GM12878 (cell line): ENCODE measurements around the gene SLC4A8. TPM values are rescaled to one million over a fixed set of nuclear protein-coding genes. Genes with fewer than 3 reads are reported as not detected.

Experiments
- ATAC-seq: fragments of 200-7000 bp; cut with Tn5 transposase; 3 replicates; pipeline ENCODE4 v1.9.1; 2020; ENCODE audit warnings: mild to moderate bottlenecking, moderate library complexity
- BruUV-seq: library from RNA; stranded (reverse); fragments of 400-500 nt; replicated peaks from 2 replicates; lab custom pipeline; 2021; lab: Mats Ljungman, UMichigan
- CTCF ChIA-PET: fragments of 300-600 bp; sonication (Branson Sonifier 250); formaldehyde crosslinking; extraction: SDS; loops from one replicate; lab custom pipeline; 2021; ENCODE audit warnings: inconsistent platforms; lab: Yijun Ruan, JAX
- POLR2A ChIA-PET: fragments of 350-600 bp; formaldehyde crosslinking; extraction: SDS; loops from one replicate; lab custom pipeline; 2021; ENCODE audit warnings: inconsistent platforms; lab: Charles Lee
- RAD21 ChIA-PET: fragments of 300-600 bp; sonication (Branson Sonifier 250); formaldehyde crosslinking; loops from one replicate; lab custom pipeline; 2023; ENCODE audit warnings: antibody characterized with exemption; ENCODE audit not compliant: unreplicated experiment; lab: Charles Lee
- SMC1A ChIA-PET: fragments of 300-600 bp; sonication (Branson Sonifier 250); formaldehyde crosslinking; loops from one replicate; lab custom pipeline; 2023; ENCODE audit not compliant: unreplicated experiment, uncharacterized antibody; lab: Charles Lee
- DNase-seq: peaks from one replicate; pipeline ENCODE4 v3.0.0-alpha.2; 2011; ENCODE audit warnings: low read depth, low spot score
- FAIRE-seq: peaks from 3 replicates; lab custom pipeline; 2011; peaks lifted over from hg19 to GRCh38; lab: Jason Lieb, UNC
- H2AFZ ChIP-seq: 2 replicates; pipeline ENCODE4 v1.6.0; 2011; ENCODE audit warnings: low read depth, low read length, control low read depth; ENCODE audit not compliant: control insufficient read depth
- H3K27ac ChIP-seq: 2 replicates; pipeline ENCODE4 v1.5.1; 2011; ENCODE audit warnings: control low read depth; ENCODE audit not compliant: control insufficient read depth, insufficient read depth
- H3K27me3 ChIP-seq, 2 experiments: replicated peaks in 1 of 2; 2 replicates each; pipeline versions ENCODE4 v1.6.0 to v1.6.1; 2011; ENCODE audit warnings: low read length in 1 of 2; ENCODE audit not compliant: control insufficient read depth in 2 of 2, insufficient read depth in 2 of 2
- H3K36me3 ChIP-seq, 2 experiments: 2 replicates each; pipeline ENCODE4 v1.5.1; 2011; ENCODE audit warnings: low read length in 1 of 2; ENCODE audit not compliant: control insufficient read depth in 2 of 2, insufficient read depth in 2 of 2
- H3K4me1 ChIP-seq: 2 replicates; pipeline ENCODE4 v1.6.1; 2011; ENCODE audit warnings: mild to moderate bottlenecking, low read length, moderate library complexity, mixed read lengths; ENCODE audit not compliant: control insufficient read depth, insufficient read depth
- H3K4me2 ChIP-seq: 2 replicates; pipeline ENCODE4 v1.6.0; 2011; ENCODE audit warnings: control low read depth; ENCODE audit not compliant: control insufficient read depth, insufficient read depth
- H3K4me3 ChIP-seq: fragments of 200-600 bp; sonication (generic); 2 replicates; pipeline ENCODE4 v1.5.1; 2016
- H3K79me2 ChIP-seq: 2 replicates; pipeline ENCODE4 v1.6.0; 2011; ENCODE audit warnings: low read length; ENCODE audit not compliant: control insufficient read depth, insufficient read depth
- H3K9ac ChIP-seq: 2 replicates; pipeline ENCODE4 v1.8.0; 2011; ENCODE audit warnings: low read length, control low read depth, mixed read lengths; ENCODE audit not compliant: control insufficient read depth, insufficient read depth
- H3K9me3 ChIP-seq: replicated peaks from 3 replicates; pipeline ENCODE4 v1.5.1; 2011; ENCODE audit warnings: mild to moderate bottlenecking, low read length; ENCODE audit not compliant: control insufficient read depth, insufficient read depth
- H4K20me1 ChIP-seq: 2 replicates; pipeline ENCODE4 v1.6.0; 2011; ENCODE audit not compliant: control insufficient read depth, insufficient read depth
- POU2F2 ChIP-seq: IDR thresholded peaks from 3 replicates; pipeline ENCODE4 v1.6.1; 2011; ENCODE audit warnings: low read depth, mild to moderate bottlenecking, low read length, borderline replicate concordance
- SMARCA5 ChIP-seq: fragments of 450-650 bp; IDR thresholded peaks from 2 replicates; pipeline ENCODE4 v1.6.1; 2017; ENCODE audit warnings: mild to moderate bottlenecking
- TCF12 ChIP-seq: IDR thresholded peaks from 2 replicates; pipeline ENCODE4 v1.6.1; 2011; ENCODE audit warnings: low read depth, mild to moderate bottlenecking, low read length
- WGBS: methylation state at CpG from one replicate; pipeline ENCODE4 v1.1.6; 2016; ENCODE audit warnings: low lambda C conversion rate; ENCODE audit not compliant: insufficient replicate concordance, insufficient coverage; ENCODE audit errors: missing lambda C conversion rate; 5-methylcytosine and 5-hydroxymethylcytosine counted together
- in situ Hi-C: fragments of 300-500 bp; cut with MboI; formaldehyde crosslinking; loops from 9 replicates; pipeline ENCODE4 v1.14.3; 2018; ENCODE audit warnings: mixed read lengths
- intact Hi-C: fragments of 100-400 bp; cut with micrococcal nuclease; formaldehyde crosslinking; loops from one replicate; pipeline ENCODE4 v1.14.2; 2022; ENCODE audit not compliant: unreplicated experiment
- polyA plus RNA-seq, 11 experiments: library from polyadenylated mRNA; depleted of rRNA in 4 of 11; unstranded in 6 of 11; stranded (reverse) in 5 of 11; fragments of >200 nt; fragmentation: Nextera tagmentation in 4 of 11; fragmentation: Illumina TruSeq in 1 of 11; extraction: Ambion mirVana in 4 of 11; extraction: Trizol in 1 of 11; gene quantifications; 1 replicate in 1 of 11; 2 replicates in 10 of 11; pipeline versions ENCODE4 v1.2.1 to v1.2.3, GENCODE V29; 2011 to 2016; ENCODE audit warnings: inconsistent platforms in 2 of 11, missing spikeins in 2 of 11, low read depth in 1 of 11
- total RNA-seq, 4 experiments: library from RNA; depleted of rRNA in 3 of 4; stranded (reverse); fragments of >200 nt in 3 of 4; fragmentation: Illumina TruSeq in 1 of 4; extraction: Trizol in 1 of 4; gene quantifications; 2 replicates each; pipeline versions ENCODE4 v1.2.1 to v1.2.3, GENCODE V29; 2013 to 2021
- TF ChIP-seq, protein P1 (sequence below): fragments of 150-350 bp; IDR thresholded peaks from 2 replicates; pipeline ENCODE4 v1.6.1; 2016; ENCODE audit warnings: low read depth, low read length

SLC4A8 gene
- total and polyA plus RNA-seq, 10 of the 15 experiments (the other 5 are each of a cell fraction or from before 2014, with no cell fraction given): 1.4 to 7.7 (median 3.7) TPM

DNA sequence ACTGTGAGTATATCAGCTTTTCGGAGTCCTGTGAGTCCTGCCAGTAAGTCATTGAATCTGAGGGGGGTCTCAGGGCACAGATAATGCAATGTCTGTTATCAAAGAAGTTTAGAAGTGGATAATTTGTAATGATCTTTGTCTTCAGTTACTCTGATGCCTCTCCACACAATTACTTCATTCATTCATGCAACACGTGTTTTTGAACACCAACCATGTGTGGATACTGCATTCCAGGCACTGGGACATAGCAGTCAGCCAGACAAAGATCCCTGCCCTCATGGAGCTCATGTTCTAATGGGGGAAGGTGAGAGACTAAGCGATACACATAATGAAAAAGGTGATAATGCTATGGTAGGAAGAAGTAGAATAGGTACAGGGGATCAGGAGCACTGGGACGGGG, 105.6 kb downstream of the SLC4A8 start:
- no peak for DNase-seq
- POLR2A ChIA-PET: no interaction called here
- peaks cover 0 to 2% of the 10 kb centered on the region in 2 experiments; a peak in 1 of 4 replicates for H3K27me3 ChIP-seq
- no peak for TF ChIP-seq SMARCA5
- no peak for TF ChIP-seq POU2F2
- CTCF ChIA-PET: interaction anchor here (0.5 to 5.1 kb wide), 5 partner anchors 9 to 115 kb away, joined by 4 to 183 read pairs (median 5); partner anchors contain the start of gene SLC4A8
- no peaks in the 10 kb centered on the region for H3K4me1 ChIP-seq
- H3K9me3 ChIP-seq: no peaks in the 10 kb centered on the region
- H3K79me2 ChIP-seq: no peaks in the 10 kb centered on the region
- H3K9ac ChIP-seq: no peak overlapping the region
- no peak overlapping the region for H2AFZ ChIP-seq
- no peaks in the 10 kb centered on the region for H4K20me1 ChIP-seq
- SMC1A ChIA-PET: interaction anchor here (1.1 to 4.6 kb wide), 5 partner anchors 102 to 112 kb away, joined by 3 to 57 read pairs (median 3); partner anchors contain the start of gene SLC4A8
- FAIRE-seq: no peak
- intact Hi-C loops (loop anchor here (10.0 kb wide), 1 partner anchor 345 kb away; no protein-coding TSS in a partner anchor), in situ Hi-C loops (no loop called here)
- H3K4me3 ChIP-seq: no peak overlapping the region
- ATAC-seq: no peak
- RAD21 ChIA-PET: interaction anchor here (1.0 to 4.8 kb wide), 3 partner anchors 47 to 110 kb away, joined by 3 to 52 read pairs (median 4); no protein-coding TSS in a partner anchor
- H3K4me2 ChIP-seq: no peak overlapping the region
- BruUV-seq: no TSS peak
- no peak overlapping the region for H3K27ac ChIP-seq
- no peaks in the 10 kb centered on the region for H3K36me3 ChIP-seq
- WGBS: 26% methylated on average over 4 of the region's 4 CpGs

DNA sequence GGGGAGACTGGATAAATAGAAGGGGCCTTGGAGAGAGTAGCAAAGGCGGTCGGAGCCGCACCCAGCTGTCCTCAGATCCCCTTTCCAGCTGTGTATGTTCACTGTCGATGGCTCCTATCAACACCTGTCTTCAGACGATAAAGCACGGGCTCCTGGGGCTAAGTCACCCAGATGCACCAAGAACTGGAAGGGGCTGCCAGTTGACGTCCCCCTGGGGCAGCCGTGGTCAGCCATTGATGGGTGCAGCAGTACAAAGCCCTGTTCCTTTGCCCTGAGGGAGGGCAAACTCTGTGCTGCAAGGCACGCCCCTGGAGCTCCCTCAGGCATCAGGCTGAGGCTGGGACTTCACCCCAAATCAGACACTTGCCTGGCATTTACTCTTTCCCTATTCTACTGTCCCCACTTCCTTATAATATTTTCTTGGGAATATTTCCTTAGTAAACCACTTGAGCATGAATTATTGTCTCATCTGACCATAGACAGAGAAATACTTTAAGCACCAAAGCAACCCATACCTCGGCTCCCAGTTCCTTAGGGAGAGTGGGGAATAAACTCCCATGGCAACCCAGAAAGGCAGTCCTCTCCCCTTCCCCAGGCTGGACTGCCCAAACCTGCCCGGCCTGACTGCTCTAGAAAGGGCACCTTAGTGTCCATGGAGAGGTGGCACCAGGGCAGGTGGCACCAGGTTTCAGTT, 106.8 kb downstream of the SLC4A8 start:
- Histone ChIP-seq H3K27ac (no peak overlapping the region), H4K20me1 (no peaks in the 10 kb centered on the region), H3K27me3 (peaks cover 0 to 2% of the 10 kb centered on the region in 2 experiments; a peak in 1 of 4 replicates), H3K9ac (no peak overlapping the region), H3K79me2 (no peaks in the 10 kb centered on the region), H3K36me3 (no peaks in the 10 kb centered on the region), H3K4me2 (no peak overlapping the region; the same call in 1 of the 2 replicates), H3K4me3 (no peak overlapping the region), H3K9me3 (no peaks in the 10 kb centered on the region), H2AFZ (peak overlapping the region; percentile 30), H3K4me1 (no peaks in the 10 kb centered on the region)
- no peak for FAIRE-seq
- RAD21 ChIA-PET: interaction anchor here (1.0 to 4.8 kb wide), 9 partner anchors 9 to 111 kb away, joined by 3 to 52 read pairs (median 3); no protein-coding TSS in a partner anchor
- DNase-seq: no peak
- CTCF ChIA-PET: interaction anchor here (0.7 to 5.1 kb wide), 11 partner anchors 9 to 181 kb away, joined by 3 to 183 read pairs (median 5); partner anchors contain the start of gene SLC4A8
- BruUV-seq: no TSS peak
- intact Hi-C loops (loop anchor here (10.0 kb wide), 1 partner anchor 343 kb away; no protein-coding TSS in a partner anchor), in situ Hi-C loops (no loop called here)
- TF ChIP-seq, protein P1, sequence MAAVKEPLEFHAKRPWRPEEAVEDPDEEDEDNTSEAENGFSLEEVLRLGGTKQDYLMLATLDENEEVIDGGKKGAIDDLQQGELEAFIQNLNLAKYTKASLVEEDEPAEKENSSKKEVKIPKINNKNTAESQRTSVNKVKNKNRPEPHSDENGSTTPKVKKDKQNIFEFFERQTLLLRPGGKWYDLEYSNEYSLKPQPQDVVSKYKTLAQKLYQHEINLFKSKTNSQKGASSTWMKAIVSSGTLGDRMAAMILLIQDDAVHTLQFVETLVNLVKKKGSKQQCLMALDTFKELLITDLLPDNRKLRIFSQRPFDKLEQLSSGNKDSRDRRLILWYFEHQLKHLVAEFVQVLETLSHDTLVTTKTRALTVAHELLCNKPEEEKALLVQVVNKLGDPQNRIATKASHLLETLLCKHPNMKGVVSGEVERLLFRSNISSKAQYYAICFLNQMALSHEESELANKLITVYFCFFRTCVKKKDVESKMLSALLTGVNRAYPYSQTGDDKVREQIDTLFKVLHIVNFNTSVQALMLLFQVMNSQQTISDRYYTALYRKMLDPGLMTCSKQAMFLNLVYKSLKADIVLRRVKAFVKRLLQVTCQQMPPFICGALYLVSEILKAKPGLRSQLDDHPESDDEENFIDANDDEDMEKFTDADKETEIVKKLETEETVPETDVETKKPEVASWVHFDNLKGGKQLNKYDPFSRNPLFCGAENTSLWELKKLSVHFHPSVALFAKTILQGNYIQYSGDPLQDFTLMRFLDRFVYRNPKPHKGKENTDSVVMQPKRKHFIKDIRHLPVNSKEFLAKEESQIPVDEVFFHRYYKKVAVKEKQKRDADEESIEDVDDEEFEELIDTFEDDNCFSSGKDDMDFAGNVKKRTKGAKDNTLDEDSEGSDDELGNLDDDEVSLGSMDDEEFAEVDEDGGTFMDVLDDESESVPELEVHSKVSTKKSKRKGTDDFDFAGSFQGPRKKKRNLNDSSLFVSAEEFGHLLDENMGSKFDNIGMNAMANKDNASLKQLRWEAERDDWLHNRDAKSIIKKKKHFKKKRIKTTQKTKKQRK: no peak
- 0 out of 2 replicates have a peak, but pooled peaks have one; percentile 3 for TF ChIP-seq TCF12
- 35% methylated on average over 11 of the region's 11 CpGs for WGBS
- peak; percentile 32; the same call in 2 of the 3 replicates for ATAC-seq
- POLR2A ChIA-PET: no interaction called here
- SMC1A ChIA-PET: interaction anchor here (0.6 to 4.6 kb wide), 9 partner anchors 92 to 183 kb away, joined by 3 to 57 read pairs (median 3); no protein-coding TSS in a partner anchor
